ENCODE data around the gene CFAP410. TPM values are rescaled to one million over a fixed set of nuclear protein-coding genes. Genes with fewer than 3 reads are reported as not detected.

CFAP410 gene
- total and polyA plus RNA-seq, 2 of the 13 experiments (the other 11 are each of a cell fraction or from before 2014, with no cell fraction given), result 8.0 to 20.1 TPM

GRCh38 chr21:44294391-44295162, 44.6 kb downstream of the CFAP410 start:
- ATAC-seq (peak; percentile 5), DNase-seq (ENCODE audit: low spot score) (no peak), FAIRE-seq (no peak)
- Histone ChIP-seq H3K4me2 (ENCODE audit: low read depth, low read length) (peak overlapping the region; percentile 67), H3K27me3 (ENCODE audit: control insufficient read depth in 1 of 2, insufficient read depth in 2 of 2, low read length in 2 of 2) (peaks cover 13 to 49% of the 10 kb centered on the region in 2 experiments), H3K9me3 (ENCODE audit: low read length) (no peaks in the 10 kb centered on the region), H4K20me1 (ENCODE audit: insufficient read depth, low read length) (no peaks in the 10 kb centered on the region), H3K79me2 (ENCODE audit: insufficient read depth, low read length) (no peaks in the 10 kb centered on the region), H3K4me3 (replicated peaks in 1 of 3; ENCODE audit: insufficient read depth in 1 of 3, low read depth in 2 of 3, low read length in 3 of 3) (peak overlapping the region in 1 of 3 experiments; percentile 61; a peak in 2 of 6 replicates), H3K4me1 (ENCODE audit: insufficient read depth, low read length) (peaks cover 43% of the 10 kb centered on the region), H3K36me3 (replicated peaks in 1 of 2; ENCODE audit: control insufficient read depth in 1 of 2, insufficient read depth in 2 of 2, low read length in 2 of 2) (no peaks in the 10 kb centered on the region), H2AFZ (ENCODE audit: low read length) (no peak overlapping the region), H3K27ac (ENCODE audit: extremely low read length, insufficient read depth, low read length) (no peak overlapping the region), H3K9ac (ENCODE audit: insufficient read depth, low read depth, low read length) (peak overlapping the region; percentile 18; the same call in 1 of the 2 replicates)
- in situ Hi-C loops (cut with HindIII; ENCODE audit: extremely low pct_ligation_motif_present, low pct_unique_long_range_greater_than_20kb), result no loop called here
- CTCF ChIA-PET (ENCODE audit: low intra/inter-chr PET ratio, low total read pairs), result no interaction called here
- WGBS (ENCODE audit: low lambda C conversion rate), result 24% methylated on average over 9 of the region's 26 CpGs
- BruUV-seq (replicated peaks), result no TSS peak
- POLR2A ChIA-PET, result no interaction called here
- intact Hi-C loops (cut with micrococcal nuclease; ENCODE audit: unreplicated experiment), result no loop called here
- TF ChIP-seq CREM (IDR thresholded peaks at IDR 0.05) (peak; percentile 36; the same call in 1 of the 2 replicates), CREM (CRISPR knock-in tag; IDR thresholded peaks at IDR 0.05) (no peak), ARID4A (CRISPR knock-in tag; IDR thresholded peaks at IDR 0.05; ENCODE audit: borderline replicate concordance) (0 out of 2 replicates have a peak, but pooled peaks have one; percentile 32), TIGD3 (CRISPR knock-in tag; IDR thresholded peaks at IDR 0.05; ENCODE audit: borderline replicate concordance) (no peak), PAXIP1 (CRISPR knock-in tag; conservative IDR thresholded peaks at IDR 0.05) (0 out of 2 replicates have a peak, but pooled peaks have one; percentile 21), ZFP36 (IDR thresholded peaks at IDR 0.05; ENCODE audit: borderline replicate concordance, low read depth, low read length, partially characterized antibody) (no peak), MAFF (IDR thresholded peaks at IDR 0.05; ENCODE audit: low read depth, low read length) (no peak), TBX2 (CRISPR knock-in tag; IDR thresholded peaks at IDR 0.05; ENCODE audit: borderline replicate concordance) (peak; percentile 9; the same call in 1 of the 2 replicates), PATZ1 (CRISPR knock-in tag; IDR thresholded peaks at IDR 0.05) (0 out of 2 replicates have a peak, but pooled peaks have one; percentile 22), CREB1 (IDR thresholded peaks at IDR 0.05) (peak; percentile 85), CREB1 (CRISPR knock-in tag; IDR thresholded peaks at IDR 0.05) (no peak)
